Measurements from ENCODE around the gene SLC8A1.
A peak's percentile ranks its signal among the peaks of the same experiment; 100 is the strongest.

The SLC8A1 gene

GRCh38 chr2:40457366-40457765 lies 5.5 kb upstream of the SLC8A1 start:
- Histone ChIP-seq H3K4me3 (ENCODE audit: low read depth, low read length) (no peak overlapping the region), H3K9ac (ENCODE audit: low read depth, low read length) (no peak overlapping the region), H3K9me3 (ENCODE audit: control insufficient read depth, insufficient read depth, low read length) (no peaks in the 10 kb centered on the region), H3K36me3 (ENCODE audit: control insufficient read depth, insufficient read depth, low read length) (no peaks in the 10 kb centered on the region), H3K27me3 (ENCODE audit: control insufficient read depth, insufficient read depth, low read length) (peaks cover 17% of the 10 kb centered on the region), H3K4me1 (ENCODE audit: control insufficient read depth, insufficient read depth, low read length) (peaks cover 9% of the 10 kb centered on the region)

GRCh38 chr2:40456926-40457325 lies 5.0 kb upstream of the SLC8A1 start:
- Histone ChIP-seq H3K9ac (ENCODE audit: low read depth, low read length) (no peak overlapping the region), H3K36me3 (ENCODE audit: control insufficient read depth, insufficient read depth, low read length) (no peaks in the 10 kb centered on the region), H3K4me3 (ENCODE audit: low read depth, low read length) (no peak overlapping the region), H3K4me1 (ENCODE audit: control insufficient read depth, insufficient read depth, low read length) (peaks cover 9% of the 10 kb centered on the region), H3K27me3 (ENCODE audit: control insufficient read depth, insufficient read depth, low read length) (peaks cover 20% of the 10 kb centered on the region), H3K9me3 (ENCODE audit: control insufficient read depth, insufficient read depth, low read length) (no peaks in the 10 kb centered on the region)

GRCh38 chr2:40455661-40456060 lies 3.8 kb upstream of the SLC8A1 start:
- Histone ChIP-seq H3K27me3 (ENCODE audit: control insufficient read depth, insufficient read depth, low read length) (peaks cover 32% of the 10 kb centered on the region), H3K4me1 (ENCODE audit: control insufficient read depth, insufficient read depth, low read length) (peaks cover 9% of the 10 kb centered on the region), H3K36me3 (ENCODE audit: control insufficient read depth, insufficient read depth, low read length) (no peaks in the 10 kb centered on the region), H3K9me3 (ENCODE audit: control insufficient read depth, insufficient read depth, low read length) (no peaks in the 10 kb centered on the region), H3K9ac (ENCODE audit: low read depth, low read length) (no peak overlapping the region), H3K4me3 (ENCODE audit: low read depth, low read length) (no peak overlapping the region)

DNA sequence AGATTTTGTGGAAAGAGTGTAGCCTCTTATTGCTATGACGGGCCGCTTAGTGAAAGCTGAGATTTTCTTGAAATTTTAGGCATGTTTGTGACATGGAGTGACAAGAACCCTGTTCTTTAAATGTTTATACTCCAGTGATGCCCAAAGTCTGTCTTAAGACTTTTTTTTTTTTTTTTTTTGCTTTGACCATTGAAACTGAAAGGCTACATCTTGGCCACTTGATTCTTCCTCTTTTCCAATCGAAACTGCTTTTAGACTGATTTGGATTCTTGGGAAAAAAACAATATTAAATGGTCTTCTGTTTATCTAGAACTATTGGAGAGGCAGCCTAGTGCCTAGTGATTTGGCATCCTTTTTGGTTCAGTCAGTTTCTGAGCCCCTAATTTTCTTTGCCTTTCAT lies 2.4 kb upstream of the SLC8A1 start:
- peaks cover 9% of the 10 kb centered on the region for H3K4me1 ChIP-seq (ENCODE audit: control insufficient read depth, insufficient read depth, low read length)
- no peak overlapping the region for H3K4me3 ChIP-seq (ENCODE audit: low read depth, low read length)
- no peak overlapping the region for H3K9ac ChIP-seq (ENCODE audit: low read depth, low read length)
- H3K27me3 ChIP-seq (ENCODE audit: control insufficient read depth, insufficient read depth, low read length): peaks cover 45% of the 10 kb centered on the region
- H3K36me3 ChIP-seq (ENCODE audit: control insufficient read depth, insufficient read depth, low read length): no peaks in the 10 kb centered on the region
- H3K9me3 ChIP-seq (ENCODE audit: control insufficient read depth, insufficient read depth, low read length): no peaks in the 10 kb centered on the region

DNA sequence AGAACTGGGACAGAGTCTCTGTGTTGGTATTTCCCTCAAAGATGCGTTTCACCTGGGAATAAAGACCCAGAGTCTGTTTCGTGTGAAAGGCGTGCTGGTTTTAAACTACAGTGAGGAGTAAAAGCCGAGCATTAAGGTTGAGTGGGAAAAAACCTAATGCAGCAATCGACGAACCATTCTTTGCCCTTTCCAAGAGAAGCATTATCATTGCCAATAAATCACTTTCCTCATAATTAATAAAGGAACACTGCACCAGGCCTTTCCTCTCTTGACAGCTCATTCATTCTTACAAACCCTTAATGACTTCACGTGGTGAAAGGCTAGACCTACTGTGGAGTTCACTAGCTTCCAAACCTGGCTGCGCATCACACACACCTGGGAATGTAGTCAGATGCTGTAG lies 896 bp upstream of the SLC8A1 start:
- Histone ChIP-seq H3K4me3 (ENCODE audit: low read depth, low read length) (peak overlapping the region; percentile 42), H3K4me1 (ENCODE audit: control insufficient read depth, insufficient read depth, low read length) (peaks cover 9% of the 10 kb centered on the region), H3K36me3 (ENCODE audit: control insufficient read depth, insufficient read depth, low read length) (no peaks in the 10 kb centered on the region), H3K27me3 (ENCODE audit: control insufficient read depth, insufficient read depth, low read length) (peaks cover 48% of the 10 kb centered on the region), H3K9ac (ENCODE audit: low read depth, low read length) (no peak overlapping the region), H3K9me3 (ENCODE audit: control insufficient read depth, insufficient read depth, low read length) (no peaks in the 10 kb centered on the region)

DNA sequence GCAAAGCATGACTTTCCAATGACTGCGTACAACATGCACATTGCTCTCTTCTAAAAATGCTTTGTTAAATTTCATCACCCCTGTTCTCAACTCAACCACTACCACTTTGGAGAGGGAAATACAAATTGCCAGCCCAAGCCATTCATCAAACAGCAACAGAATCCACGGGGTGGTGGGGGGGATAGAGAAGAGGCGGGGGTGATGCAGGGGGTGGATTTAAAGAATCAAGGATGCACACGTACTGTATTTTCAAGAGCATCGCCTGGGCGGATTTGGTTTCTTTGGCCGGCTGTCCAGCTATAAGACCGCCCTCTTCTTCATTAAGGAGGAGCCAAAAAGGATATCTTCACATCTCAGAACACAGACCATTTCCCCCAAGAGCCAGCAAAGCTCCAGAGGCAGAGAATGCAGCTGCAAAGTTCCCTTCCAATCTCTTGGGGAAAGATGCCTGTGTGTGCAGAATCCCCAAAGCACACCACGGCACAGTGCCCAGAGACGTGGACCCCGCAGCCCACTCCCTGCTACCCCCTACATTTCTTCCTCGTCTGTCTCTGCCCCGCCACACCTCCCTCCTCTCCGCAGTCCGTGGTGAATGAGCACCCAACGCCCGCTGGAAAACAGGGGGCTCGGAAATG lies 977 bp downstream of the SLC8A1 start:
- H3K27me3 ChIP-seq (ENCODE audit: control insufficient read depth, insufficient read depth, low read length): peaks cover 49% of the 10 kb centered on the region
- H3K4me1 ChIP-seq (ENCODE audit: control insufficient read depth, insufficient read depth, low read length): peaks cover 9% of the 10 kb centered on the region
- peak overlapping the region; percentile 58 for H3K4me3 ChIP-seq (ENCODE audit: low read depth, low read length)
- H3K9ac ChIP-seq (ENCODE audit: low read depth, low read length): no peak overlapping the region
- H3K36me3 ChIP-seq (ENCODE audit: control insufficient read depth, insufficient read depth, low read length): no peaks in the 10 kb centered on the region
- no peaks in the 10 kb centered on the region for H3K9me3 ChIP-seq (ENCODE audit: control insufficient read depth, insufficient read depth, low read length)

GRCh38 chr2:40450066-40450795 lies 1.7 kb downstream of the SLC8A1 start:
- Histone ChIP-seq H3K4me3 (ENCODE audit: low read depth, low read length) (peak overlapping the region; percentile 58), H3K9me3 (ENCODE audit: control insufficient read depth, insufficient read depth, low read length) (no peaks in the 10 kb centered on the region), H3K9ac (ENCODE audit: low read depth, low read length) (no peak overlapping the region), H3K36me3 (ENCODE audit: control insufficient read depth, insufficient read depth, low read length) (no peaks in the 10 kb centered on the region), H3K27me3 (ENCODE audit: control insufficient read depth, insufficient read depth, low read length) (peaks cover 49% of the 10 kb centered on the region), H3K4me1 (ENCODE audit: control insufficient read depth, insufficient read depth, low read length) (peaks cover 9% of the 10 kb centered on the region)

- H3K4me3 ChIP-seq (ENCODE audit: low read depth, low read length): no peak overlapping the region
- H3K4me1 ChIP-seq (ENCODE audit: control insufficient read depth, insufficient read depth, low read length): peaks cover 7% of the 10 kb centered on the region
- H3K36me3 ChIP-seq (ENCODE audit: control insufficient read depth, insufficient read depth, low read length): no peaks in the 10 kb centered on the region
- H3K9me3 ChIP-seq (ENCODE audit: control insufficient read depth, insufficient read depth, low read length): no peaks in the 10 kb centered on the region
- peaks cover 44% of the 10 kb centered on the region for H3K27me3 ChIP-seq (ENCODE audit: control insufficient read depth, insufficient read depth, low read length)
- H3K9ac ChIP-seq (ENCODE audit: low read depth, low read length): no peak overlapping the region
Observed at GRCh38 chr2:40448476-40449079, 3.3 kb downstream of the SLC8A1 start.

GRCh38 chr2:40445467-40445866 lies 6.4 kb downstream of the SLC8A1 start:
- no peak overlapping the region for H3K4me3 ChIP-seq (ENCODE audit: low read depth, low read length)
- no peak overlapping the region for H3K9ac ChIP-seq (ENCODE audit: low read depth, low read length)
- H3K9me3 ChIP-seq (ENCODE audit: control insufficient read depth, insufficient read depth, low read length): no peaks in the 10 kb centered on the region
- H3K36me3 ChIP-seq (ENCODE audit: control insufficient read depth, insufficient read depth, low read length): no peaks in the 10 kb centered on the region
- H3K27me3 ChIP-seq (ENCODE audit: control insufficient read depth, insufficient read depth, low read length): peaks cover 16% of the 10 kb centered on the region
- H3K4me1 ChIP-seq (ENCODE audit: control insufficient read depth, insufficient read depth, low read length): no peaks in the 10 kb centered on the region

DNA sequence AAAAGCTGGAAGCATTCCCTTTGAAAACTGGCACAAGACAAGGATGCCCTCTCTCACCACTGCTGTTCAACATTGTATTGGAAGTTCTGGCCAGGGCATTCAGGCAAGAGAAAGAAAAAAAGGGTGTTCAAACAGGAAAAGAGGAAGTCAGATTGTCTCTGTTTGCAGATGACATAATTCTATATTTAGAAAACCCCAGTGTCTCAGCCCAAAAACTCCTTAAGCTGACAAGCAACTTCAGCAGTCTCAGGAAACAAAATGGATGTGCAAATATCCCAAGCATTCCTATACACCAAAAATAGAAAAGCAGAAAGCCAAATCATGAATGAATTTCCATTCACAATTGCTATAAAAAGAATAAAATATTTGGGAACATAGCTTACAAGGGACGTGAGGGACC lies 11.1 kb downstream of the SLC8A1 start:
- no peak overlapping the region for H3K9ac ChIP-seq (ENCODE audit: low read depth, low read length)
- no peak overlapping the region for H3K4me3 ChIP-seq (ENCODE audit: low read depth, low read length)
- H3K36me3 ChIP-seq (ENCODE audit: control insufficient read depth, insufficient read depth, low read length): no peaks in the 10 kb centered on the region

DNA sequence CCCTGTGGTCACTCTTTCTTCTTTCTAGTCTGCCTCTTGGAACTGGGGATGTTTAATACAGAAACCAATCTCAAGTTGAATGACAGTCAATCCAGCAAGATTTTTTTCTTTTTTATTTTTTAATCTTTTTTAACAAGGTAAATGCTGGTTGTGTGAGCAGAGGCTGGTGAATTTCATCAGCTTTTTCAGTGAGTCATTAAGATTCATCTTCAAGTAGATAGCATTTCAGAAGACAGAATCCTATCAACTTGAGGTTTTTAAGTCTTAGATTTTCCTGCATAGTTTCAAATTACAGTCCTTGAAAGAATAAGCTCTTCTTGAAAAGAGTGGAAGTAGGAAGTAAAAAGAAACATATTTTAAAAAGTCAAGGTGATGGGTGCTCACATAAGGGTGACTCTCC lies 12.4 kb downstream of the SLC8A1 start:
- Histone ChIP-seq H3K27me3 (ENCODE audit: control insufficient read depth, insufficient read depth, low read length) (no peaks in the 10 kb centered on the region), H3K4me1 (ENCODE audit: control insufficient read depth, insufficient read depth, low read length) (no peaks in the 10 kb centered on the region), H3K36me3 (ENCODE audit: control insufficient read depth, insufficient read depth, low read length) (no peaks in the 10 kb centered on the region), H3K9ac (ENCODE audit: low read depth, low read length) (no peak overlapping the region), H3K4me3 (ENCODE audit: low read depth, low read length) (no peak overlapping the region), H3K9me3 (ENCODE audit: control insufficient read depth, insufficient read depth, low read length) (no peaks in the 10 kb centered on the region)

More for the DNA sequence above, 11.1 kb downstream of the SLC8A1 start:
- H3K27me3 ChIP-seq (ENCODE audit: control insufficient read depth, insufficient read depth, low read length): no peaks in the 10 kb centered on the region
- no peaks in the 10 kb centered on the region for H3K9me3 ChIP-seq (ENCODE audit: control insufficient read depth, insufficient read depth, low read length)
- H3K4me1 ChIP-seq (ENCODE audit: control insufficient read depth, insufficient read depth, low read length): no peaks in the 10 kb centered on the region

- no peaks in the 10 kb centered on the region for H3K27me3 ChIP-seq (ENCODE audit: control insufficient read depth, insufficient read depth, low read length)
- no peaks in the 10 kb centered on the region for H3K9me3 ChIP-seq (ENCODE audit: control insufficient read depth, insufficient read depth, low read length)
- H3K4me3 ChIP-seq (ENCODE audit: low read depth, low read length): no peak overlapping the region
- H3K9ac ChIP-seq (ENCODE audit: low read depth, low read length): no peak overlapping the region
- no peaks in the 10 kb centered on the region for H3K4me1 ChIP-seq (ENCODE audit: control insufficient read depth, insufficient read depth, low read length)
- H3K36me3 ChIP-seq (ENCODE audit: control insufficient read depth, insufficient read depth, low read length): no peaks in the 10 kb centered on the region
Observed at GRCh38 chr2:40436093-40436475, 15.8 kb downstream of the SLC8A1 start.
